OCI-LY3 (cell line): Measurements from ENCODE around the gene INAFM2.

Source experiments
- H2AFZ ChIP-seq: fragments of 200-600, 300-600 bp; shearing (Covaris generic); 2 replicates; pipeline ENCODE4 v1.6.0; 2014; ENCODE audit warnings: antibody characterized with exemption, low read depth, low read length
- H3K27ac ChIP-seq: fragments of 200-600, 300-600 bp; sonication (generic); 2 replicates; pipeline ENCODE4 v1.5.1; 2014; ENCODE audit warnings: mild to moderate bottlenecking, low read length, moderate library complexity, mixed read lengths
- H3K27me3 ChIP-seq: fragments of 200-600, 300-600 bp; sonication (generic); 2 replicates; pipeline ENCODE4 v1.6.1; 2014; ENCODE audit warnings: low read depth, low read length, mixed read lengths
- H3K36me3 ChIP-seq: fragments of 200-600, 300-600 bp; sonication (generic); replicated peaks from 2 replicates; pipeline ENCODE3; 2014; ENCODE audit warnings: low read depth, low read length, mixed read lengths
- H3K4me1 ChIP-seq: fragments of 300-600, 200-600 bp; sonication (generic); 2 replicates; pipeline ENCODE4 v1.6.1; 2014; ENCODE audit warnings: low read length, mixed read lengths
- H3K4me2 ChIP-seq: fragments of 200-600, 300-600 bp; sonication (generic); 2 replicates; pipeline ENCODE4 v1.6.1; 2014; ENCODE audit warnings: low read length, mixed read lengths
- H3K4me3 ChIP-seq: fragments of 300-600, 200-600 bp; sonication (generic); 2 replicates; pipeline ENCODE4 v1.5.1; 2014; ENCODE audit warnings: antibody characterized with exemption, mild to moderate bottlenecking, low read length, moderate library complexity
- H3K79me2 ChIP-seq: fragments of 300-600, 200-600 bp; shearing (Covaris generic); 2 replicates; pipeline ENCODE4 v1.6.1; 2014; ENCODE audit warnings: mild to moderate bottlenecking, low read length, mixed read lengths
- H3K9ac ChIP-seq: fragments of 300-600, 200-600 bp; shearing (Covaris generic); 2 replicates; pipeline ENCODE4 v1.6.0; 2014; ENCODE audit warnings: mild to moderate bottlenecking, low read length, moderate library complexity
- H3K9me3 ChIP-seq: fragments of 200-600, 300-600 bp; shearing (Covaris generic); 2 replicates; pipeline ENCODE4 v1.6.1; 2014; ENCODE audit warnings: low read length, mixed read lengths; ENCODE audit not compliant: insufficient read depth
- H4K20me1 ChIP-seq: fragments of 200-600, 300-600 bp; sonication (generic); 2 replicates; pipeline ENCODE4 v1.6.1; 2016; ENCODE audit warnings: low read length, mixed read lengths; ENCODE audit not compliant: insufficient read depth
- CTCF ChIP-seq: fragments of 200-600, 300-600 bp; sonication (generic); IDR thresholded peaks from 2 replicates; pipeline ENCODE4 v1.5.1; 2014; ENCODE audit warnings: antibody characterized with exemption, low read length, low read depth
- EZH2phosphoT487 ChIP-seq: fragments of 200-600 bp; shearing (Covaris generic); IDR thresholded peaks from 2 replicates; pipeline ENCODE4 v1.6.1; 2018; ENCODE audit warnings: antibody characterized with exemption, mixed run types, low read depth

The INAFM2 gene

GRCh38 chr15:40325700-40326099, 2.2 kb downstream of the INAFM2 start:
- H3K4me1 ChIP-seq, result peaks cover 35% of the 10 kb centered on the region
- no peaks in the 10 kb centered on the region for H3K27me3 ChIP-seq
- no peak overlapping the region for H3K27ac ChIP-seq
- no peak overlapping the region for H3K4me3 ChIP-seq
- H3K9ac ChIP-seq, result no peak overlapping the region
- H4K20me1 ChIP-seq, result 0 out of 2 replicates have a peak, but pooled peaks cover 9% of the 10 kb centered on the region
- H3K36me3 ChIP-seq, result peaks cover 39% of the 10 kb centered on the region
- H2AFZ ChIP-seq, result no peak overlapping the region
- H3K79me2 ChIP-seq, result 0 out of 2 replicates have a peak, but pooled peaks cover 2% of the 10 kb centered on the region
- no peak overlapping the region for H3K4me2 ChIP-seq
- TF ChIP-seq CTCF (no peak), EZH2phosphoT487 (no peak)
- no peaks in the 10 kb centered on the region for H3K9me3 ChIP-seq

- Histone ChIP-seq H3K27me3 (no peaks in the 10 kb centered on the region), H3K9me3 (no peaks in the 10 kb centered on the region), H2AFZ (no peak overlapping the region), H3K4me2 (no peak overlapping the region), H3K9ac (no peak overlapping the region), H3K36me3 (peaks cover 43% of the 10 kb centered on the region), H3K79me2 (0 out of 2 replicates have a peak, but pooled peaks cover 2% of the 10 kb centered on the region), H3K4me1 (peaks cover 30% of the 10 kb centered on the region), H3K27ac (no peak overlapping the region), H4K20me1 (0 out of 2 replicates have a peak, but pooled peaks cover 9% of the 10 kb centered on the region), H3K4me3 (no peak overlapping the region)
- no peak for TF ChIP-seq EZH2phosphoT487
- TF ChIP-seq CTCF, result no peak
Observed at GRCh38 chr15:40327457-40327856, 4.0 kb downstream of the INAFM2 start.

GRCh38 chr15:40328176-40328575, 4.7 kb downstream of the INAFM2 start:
- Histone ChIP-seq H3K36me3 (peaks cover 43% of the 10 kb centered on the region), H3K4me2 (no peak overlapping the region), H3K9me3 (no peaks in the 10 kb centered on the region), H3K79me2 (0 out of 2 replicates have a peak, but pooled peaks cover 2% of the 10 kb centered on the region), H3K4me1 (peaks cover 23% of the 10 kb centered on the region), H3K4me3 (no peak overlapping the region), H3K27ac (no peak overlapping the region), H3K9ac (no peak overlapping the region), H3K27me3 (no peaks in the 10 kb centered on the region), H4K20me1 (0 out of 2 replicates have a peak, but pooled peaks cover 9% of the 10 kb centered on the region), H2AFZ (no peak overlapping the region)
- TF ChIP-seq CTCF, result no peak
- TF ChIP-seq EZH2phosphoT487, result no peak

- Histone ChIP-seq H2AFZ (no peak overlapping the region), H3K9ac (no peak overlapping the region)
Observed at GRCh38 chr15:40328751-40329150, 5.3 kb downstream of the INAFM2 start.

More at GRCh38 chr15:40328751-40329150, 5.3 kb downstream of the INAFM2 start:
- H3K27ac ChIP-seq, result no peak overlapping the region
- no peak overlapping the region for H3K4me2 ChIP-seq
- H4K20me1 ChIP-seq, result 0 out of 2 replicates have a peak, but pooled peaks cover 9% of the 10 kb centered on the region
- no peak overlapping the region for H3K4me3 ChIP-seq
- no peaks in the 10 kb centered on the region for H3K27me3 ChIP-seq
- H3K79me2 ChIP-seq, result 0 out of 2 replicates have a peak, but pooled peaks cover 2% of the 10 kb centered on the region
- TF ChIP-seq CTCF (no peak), EZH2phosphoT487 (no peak)
- H3K36me3 ChIP-seq, result peaks cover 43% of the 10 kb centered on the region
- H3K9me3 ChIP-seq, result no peaks in the 10 kb centered on the region
- peaks cover 26% of the 10 kb centered on the region for H3K4me1 ChIP-seq
